IPS DF 4.7 (cell line): Measurements from ENCODE around the gene SFT2D3.

Source experiments
- DNase-seq: peaks from one replicate; pipeline ENCODE4 v3.0.0-alpha.2; 2013; ENCODE audit warnings: low spot score; ENCODE audit errors: extremely low read depth

Gene SFT2D3, protein sequence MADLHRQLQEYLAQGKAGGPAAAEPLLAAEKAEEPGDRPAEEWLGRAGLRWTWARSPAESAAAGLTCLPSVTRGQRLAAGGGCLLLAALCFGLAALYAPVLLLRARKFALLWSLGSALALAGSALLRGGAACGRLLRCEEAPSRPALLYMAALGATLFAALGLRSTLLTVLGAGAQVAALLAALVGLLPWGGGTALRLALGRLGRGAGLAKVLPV

DNA sequence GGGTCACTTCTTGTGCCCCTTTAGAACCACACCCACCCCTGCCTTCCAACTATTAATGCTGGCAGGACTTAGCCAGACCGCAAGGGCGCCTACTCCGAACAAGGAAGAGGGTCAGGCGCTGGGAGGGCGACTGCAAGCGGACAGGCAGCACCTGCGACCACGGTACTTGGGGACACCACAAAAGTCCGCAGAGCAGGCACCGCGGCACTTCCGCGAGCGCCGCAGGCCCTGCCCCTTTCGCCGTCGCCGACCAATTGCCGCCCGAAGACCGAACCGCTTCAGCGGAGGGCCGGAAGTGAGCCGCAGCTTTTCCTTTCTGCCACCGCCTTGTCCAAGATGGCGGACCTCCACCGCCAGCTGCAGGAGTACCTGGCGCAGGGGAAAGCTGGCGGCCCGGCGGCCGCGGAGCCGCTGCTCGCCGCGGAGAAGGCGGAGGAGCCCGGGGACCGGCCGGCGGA lies at the start of gene SFT2D3:
Gene SFT2D3 (plus strand): TSS at position 305 of the 458 bp plus-strand sequence. CDS start 32 bp downstream, at position 337.
- no peak for DNase-seq

DNA sequence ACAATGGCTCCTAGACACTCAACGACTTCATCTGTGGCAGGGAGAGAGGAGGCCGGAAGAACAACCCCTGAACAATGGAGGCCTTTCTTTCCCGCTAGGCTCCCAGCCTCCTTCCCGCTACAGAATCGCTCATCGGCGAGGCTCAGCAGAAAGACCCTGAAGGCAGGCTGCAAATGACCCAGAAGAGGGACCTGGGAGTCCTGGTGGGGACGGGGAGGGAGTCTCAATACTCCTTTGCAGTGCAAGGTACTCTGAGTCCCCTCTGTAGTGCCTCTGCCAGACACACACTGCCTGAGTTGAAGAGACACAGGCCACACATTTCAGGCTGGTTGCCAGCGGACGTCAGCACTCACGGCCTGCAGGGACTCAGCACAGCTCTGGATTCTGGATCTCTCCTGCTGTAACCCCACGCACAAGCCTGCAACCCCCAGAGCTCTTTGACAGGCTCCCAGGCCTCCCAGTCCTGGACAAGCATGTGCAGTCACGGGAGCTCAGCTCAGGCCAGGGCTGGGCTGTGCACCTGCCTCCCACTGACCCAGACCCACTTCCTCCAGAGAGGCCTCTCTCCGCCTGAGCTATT lies 49.2 kb upstream of the SFT2D3 start:
- DNase-seq, result no peak

DNA sequence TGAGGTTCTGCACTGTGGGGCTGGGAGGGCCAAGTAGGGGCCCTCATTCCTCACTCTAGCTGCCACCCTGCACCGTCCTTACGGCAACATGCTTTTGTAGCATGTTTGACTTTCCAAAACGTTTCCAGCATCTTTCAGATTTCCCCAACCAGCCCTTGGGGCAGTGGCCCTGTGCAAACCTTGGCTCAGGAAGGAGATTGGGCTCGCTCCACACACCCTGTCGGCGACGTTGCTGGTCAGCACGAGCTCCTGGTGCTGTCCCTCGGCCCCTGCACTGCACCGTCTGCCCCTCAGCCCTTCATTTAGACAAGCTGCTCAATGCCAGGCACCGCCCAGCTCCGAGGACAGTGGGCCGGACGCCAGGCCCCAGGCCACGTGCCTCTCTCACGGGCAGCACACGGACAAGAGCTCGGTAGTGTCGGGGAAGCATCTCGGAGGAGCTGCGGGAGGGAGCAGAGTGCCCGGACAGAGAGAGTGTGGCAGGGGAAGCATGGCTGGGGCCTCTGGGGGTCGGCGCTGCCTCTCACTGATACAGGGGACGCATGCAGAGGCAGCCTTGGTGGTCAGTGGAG lies 48.4 kb upstream of the SFT2D3 start:
- DNase-seq, result no peak

DNA sequence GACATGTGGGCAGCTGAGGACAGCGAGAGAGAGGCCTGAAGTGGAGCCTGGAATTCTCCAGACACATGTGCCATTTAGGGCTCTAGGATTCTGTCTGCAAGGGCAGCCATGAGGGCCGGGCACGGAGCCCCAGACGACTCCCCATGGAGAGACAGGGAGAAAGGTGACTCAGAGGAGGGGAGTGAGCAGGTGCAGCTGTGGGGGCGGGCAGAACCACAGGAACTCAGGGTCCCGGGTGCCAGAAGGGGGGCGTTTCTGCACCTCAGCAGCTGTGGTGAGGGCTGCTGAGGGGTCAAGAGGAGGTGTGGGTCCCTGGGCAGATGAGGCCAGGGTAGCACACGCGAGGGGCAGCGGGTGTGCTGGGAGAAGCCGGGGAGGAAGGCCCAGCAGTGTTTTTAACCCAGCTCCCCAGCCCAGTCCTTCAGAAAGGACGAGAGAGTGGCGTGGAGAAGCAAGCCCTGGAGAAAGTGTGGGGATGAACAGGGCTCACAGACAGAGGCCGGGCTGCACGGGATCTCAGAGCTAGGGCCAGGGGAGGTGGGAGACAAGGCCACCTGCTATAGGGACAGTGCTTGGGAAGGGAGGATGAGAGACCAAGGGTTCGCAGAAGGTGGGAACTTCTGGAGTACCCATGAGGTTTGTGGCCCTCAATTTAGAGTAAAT lies 47.7 kb upstream of the SFT2D3 start:
- no peak for DNase-seq

DNA sequence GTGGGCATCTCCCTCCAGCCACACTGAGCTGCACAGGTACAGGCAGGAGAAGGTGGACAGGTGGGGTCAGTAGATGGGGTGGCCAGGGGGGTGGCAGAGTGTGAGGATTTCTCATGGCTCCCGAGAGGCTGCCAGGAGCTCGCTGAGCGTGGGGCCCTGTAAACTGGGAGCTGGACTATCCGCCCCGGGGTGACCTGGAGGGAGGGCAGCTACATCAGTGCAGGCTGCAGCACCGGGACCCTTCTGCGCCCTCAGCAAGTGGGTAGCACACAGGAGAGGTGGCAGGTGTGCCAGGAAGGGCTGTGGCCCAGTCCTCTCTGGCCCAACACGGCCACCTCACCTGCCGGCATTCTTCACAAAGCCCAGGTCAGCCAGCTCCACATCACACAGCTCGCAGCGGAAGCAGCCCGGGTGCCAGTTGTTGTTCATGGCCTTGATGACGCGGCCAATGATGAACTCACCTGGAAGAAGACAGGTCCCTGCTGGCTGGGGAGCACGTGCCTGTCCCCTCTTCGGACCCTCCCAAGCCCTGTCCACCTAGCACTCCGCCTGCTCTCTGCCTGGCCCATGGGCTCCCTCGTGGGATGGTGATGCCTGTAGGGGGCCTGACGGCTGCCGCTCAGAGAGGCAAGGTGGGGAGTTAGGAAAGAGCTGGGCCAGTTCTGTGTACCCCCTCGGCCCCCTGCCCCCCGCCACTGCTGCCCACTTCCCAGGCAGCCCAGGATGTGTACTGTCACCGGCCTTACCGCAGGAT lies 47.0 kb upstream of the SFT2D3 start:
- no peak for DNase-seq

DNA sequence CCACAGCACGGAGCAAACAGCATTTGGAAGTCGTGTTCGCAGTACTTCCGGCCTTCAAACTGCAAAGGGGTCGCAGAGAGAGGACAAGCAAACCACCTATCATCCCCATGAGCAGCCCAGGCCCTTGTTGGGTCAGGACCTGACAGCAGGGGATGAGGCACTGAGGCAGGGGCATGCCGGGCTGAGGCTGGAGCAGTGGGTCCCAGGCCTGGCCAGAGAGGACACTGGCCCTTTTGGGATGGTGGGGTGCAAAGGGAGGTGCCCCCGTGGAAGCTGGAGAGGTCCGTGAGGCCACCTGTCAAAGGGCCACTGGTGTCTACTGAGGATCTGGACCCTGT lies 46.5 kb upstream of the SFT2D3 start:
- DNase-seq, result no peak

DNA sequence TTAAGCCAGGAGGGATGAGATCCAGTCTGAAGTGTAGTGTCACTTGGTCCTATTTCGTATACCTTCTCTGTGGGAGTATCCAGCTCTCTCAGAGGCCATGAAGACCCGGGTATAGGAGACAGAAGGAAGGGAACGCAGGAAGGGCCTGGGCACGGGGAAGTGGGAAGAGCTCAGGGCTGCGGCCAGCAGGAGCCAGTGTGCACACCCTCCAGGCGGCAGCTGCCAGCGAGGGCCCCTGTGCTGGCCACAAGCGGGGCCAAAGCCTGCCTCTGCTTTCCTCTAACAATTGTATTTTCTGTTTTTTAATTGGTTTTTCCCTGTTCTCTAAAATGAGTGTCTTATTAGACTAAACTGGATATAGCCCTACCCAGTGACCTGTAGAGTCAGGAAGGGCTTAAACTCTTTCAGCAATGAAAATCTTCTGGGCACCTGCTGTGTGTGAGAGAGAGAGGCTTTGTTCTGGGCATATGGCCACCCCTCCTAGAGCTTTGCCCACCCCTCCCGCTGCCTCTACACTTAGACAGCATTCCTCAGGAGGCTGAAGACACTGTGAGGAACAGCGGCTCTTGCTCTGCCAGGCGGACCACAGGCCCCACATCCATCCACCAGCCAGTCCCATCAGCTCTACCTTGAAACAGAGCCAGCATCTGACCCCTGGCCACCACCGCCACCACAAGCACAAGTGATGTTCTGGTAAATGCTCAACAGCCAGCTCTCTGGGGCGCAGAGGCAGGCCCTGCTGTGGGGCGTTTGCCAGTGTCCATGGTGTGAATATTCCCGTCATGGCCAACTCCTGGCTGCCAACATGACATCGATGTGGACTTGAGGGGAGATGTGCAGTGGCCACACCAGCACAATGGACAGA lies 45.9 kb upstream of the SFT2D3 start:
- no peak for DNase-seq

DNA sequence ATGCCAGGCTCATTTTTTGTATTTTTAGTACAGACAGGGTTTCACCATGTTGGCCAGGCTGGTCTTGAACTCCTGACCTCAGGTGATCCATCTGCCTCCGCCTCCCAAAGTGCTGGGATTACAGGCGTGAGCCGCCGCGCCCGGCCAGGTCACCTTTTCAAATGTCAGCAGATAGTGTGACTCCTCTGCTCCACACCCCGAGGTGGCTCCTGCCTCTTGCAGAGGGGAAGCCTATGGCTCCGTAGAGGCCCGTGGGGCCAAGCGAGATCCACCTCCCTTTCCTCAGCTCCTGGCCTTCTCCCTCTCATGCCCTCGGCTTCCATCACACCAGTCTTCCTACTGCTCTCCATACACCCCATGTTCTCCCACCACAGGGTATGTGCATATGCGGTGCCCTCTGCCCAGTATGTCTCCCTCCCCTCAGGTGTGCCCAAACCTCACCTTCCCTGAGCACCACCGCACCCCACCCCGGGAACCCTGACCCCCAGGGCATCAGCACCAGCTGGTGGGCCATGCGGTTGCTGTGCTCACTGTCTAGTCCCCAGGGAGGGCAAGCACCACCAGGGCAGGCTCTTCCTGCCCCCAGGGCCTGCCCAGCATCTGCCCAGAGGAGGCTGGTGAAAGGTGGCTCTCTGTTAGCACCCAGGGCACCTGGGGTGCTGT lies 44.6 kb upstream of the SFT2D3 start:
- no peak for DNase-seq

DNA sequence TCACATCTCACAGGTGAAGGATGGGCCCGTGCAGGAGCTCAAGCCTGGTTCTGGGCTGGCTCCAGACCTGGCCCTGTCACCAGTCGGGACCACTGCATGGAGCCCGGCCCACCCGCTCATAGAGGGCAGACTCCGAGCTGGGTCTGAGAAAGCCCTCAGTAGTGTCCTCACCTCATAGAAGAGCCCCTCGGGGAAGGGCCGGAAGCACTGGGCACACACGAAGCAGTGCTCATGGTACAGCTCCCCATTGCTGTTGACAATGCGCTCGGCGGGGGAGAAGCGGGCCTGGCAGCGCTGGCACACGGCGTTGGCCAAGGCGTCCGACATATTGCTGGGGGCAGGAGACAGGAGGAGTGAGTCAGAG lies 44.1 kb upstream of the SFT2D3 start:
- DNase-seq, result no peak

DNA sequence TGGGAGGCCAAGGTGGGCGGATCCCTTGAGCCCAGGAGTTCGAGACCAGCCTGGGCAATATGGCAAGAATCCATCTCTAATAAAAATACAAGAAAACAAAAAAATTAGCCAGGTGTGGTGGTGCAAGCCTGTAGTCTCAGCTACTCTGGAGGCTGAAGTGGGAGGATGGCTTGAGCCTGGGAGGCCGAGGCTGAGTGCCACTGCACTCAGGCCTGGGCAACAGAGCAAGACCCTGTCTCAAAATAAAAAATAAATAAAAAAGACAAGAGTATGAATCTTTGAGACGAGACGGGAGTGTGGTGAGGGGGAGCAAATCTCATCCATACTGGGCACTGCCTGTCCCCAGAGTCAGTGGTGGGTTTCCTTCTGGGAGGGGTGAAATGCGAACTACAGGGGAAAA lies 43.2 kb upstream of the SFT2D3 start:
- no peak for DNase-seq

DNA sequence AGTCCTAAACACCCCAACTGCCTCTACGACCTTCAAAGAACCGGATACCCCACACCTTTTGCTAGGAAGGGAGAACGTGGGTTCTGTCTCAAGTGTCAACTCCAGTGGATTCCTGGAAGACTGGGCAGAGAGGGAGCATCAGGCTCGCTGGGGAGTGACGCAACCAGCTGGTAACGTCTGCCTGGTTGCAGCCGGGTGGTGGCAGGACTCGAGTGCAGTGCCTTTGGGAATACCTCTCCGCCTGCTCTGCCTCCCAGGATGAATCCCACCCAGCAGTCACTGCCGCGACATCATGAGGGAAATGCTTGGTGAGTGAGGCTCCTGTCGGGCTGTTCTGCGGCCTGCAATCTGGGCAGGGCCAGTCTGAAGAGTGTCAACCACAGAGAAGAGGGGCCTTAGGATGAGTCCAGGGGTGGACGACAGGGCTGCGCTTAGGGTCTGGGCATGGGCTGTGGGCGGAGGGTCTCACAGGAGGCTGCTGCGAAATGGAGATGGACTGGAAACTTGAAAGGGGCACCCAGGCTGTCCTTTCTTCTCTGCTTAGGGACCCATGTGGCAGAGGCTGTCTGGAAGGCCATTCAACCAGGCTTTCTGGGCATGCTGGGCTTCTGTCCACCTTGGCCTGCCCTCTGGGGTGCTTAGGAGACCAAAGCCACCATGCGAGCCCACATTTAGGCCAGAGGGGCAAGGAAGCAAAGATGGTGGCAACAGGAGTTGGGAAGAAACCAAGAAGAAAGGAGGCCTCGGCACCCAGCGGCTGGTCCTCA lies 42.5 kb upstream of the SFT2D3 start:
- DNase-seq, result no peak

DNA sequence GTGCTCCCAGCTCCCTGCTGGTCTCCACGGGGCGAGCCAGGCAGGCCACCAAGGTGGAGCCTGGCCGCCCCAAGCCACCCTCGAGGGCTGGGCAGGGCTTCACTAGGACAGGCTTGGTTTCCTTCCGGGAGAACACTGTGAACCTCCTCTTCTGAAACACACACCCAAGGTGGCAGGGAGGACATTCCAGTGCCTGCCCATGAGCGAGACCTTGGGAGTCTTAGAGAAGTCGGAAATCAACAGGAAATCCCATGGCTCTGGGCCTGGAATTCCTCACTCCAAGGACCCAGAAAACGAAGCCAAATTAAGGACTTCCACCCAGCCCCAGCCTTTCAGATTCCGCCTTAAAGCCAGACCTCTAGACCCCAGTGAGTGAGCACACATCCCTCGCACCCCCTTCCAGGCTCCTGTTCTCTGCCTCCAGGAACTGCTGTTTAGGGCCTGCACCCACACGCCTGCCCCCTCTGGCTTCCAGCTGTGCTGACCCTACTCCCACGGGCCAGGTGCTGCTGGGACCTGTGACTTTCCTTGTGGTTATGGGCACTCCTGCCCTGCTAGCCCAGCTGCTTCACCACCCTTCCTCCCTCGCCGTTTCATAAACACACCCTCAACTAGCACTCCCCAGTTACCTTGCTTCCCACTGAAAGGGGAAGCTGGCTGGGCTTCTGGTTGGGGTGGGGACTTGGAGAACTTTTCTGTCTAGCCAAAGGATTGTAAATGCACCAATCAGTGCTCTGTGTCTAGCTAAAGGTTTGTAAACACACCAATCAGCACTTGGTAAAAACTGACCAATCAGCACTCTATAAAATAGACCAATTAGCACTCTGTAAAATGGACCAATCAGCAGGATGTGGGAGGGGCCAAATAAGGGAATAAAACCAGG lies 41.6 kb upstream of the SFT2D3 start:
- no peak for DNase-seq

DNA sequence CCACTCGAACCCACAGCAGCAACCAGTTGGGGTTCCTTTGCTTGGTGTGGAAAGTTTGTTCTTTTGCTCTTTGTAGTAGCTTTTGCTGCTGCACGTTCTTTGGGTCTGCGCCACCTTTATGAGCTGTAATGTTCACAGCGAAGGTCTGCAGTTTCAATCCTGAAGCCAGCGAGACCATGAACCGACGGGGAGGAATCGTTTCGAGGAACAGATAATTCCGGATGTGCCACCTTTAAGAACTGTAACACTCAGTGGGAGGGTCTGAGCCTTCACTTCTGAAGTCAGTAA lies 41.1 kb upstream of the SFT2D3 start:
- no peak for DNase-seq

DNA sequence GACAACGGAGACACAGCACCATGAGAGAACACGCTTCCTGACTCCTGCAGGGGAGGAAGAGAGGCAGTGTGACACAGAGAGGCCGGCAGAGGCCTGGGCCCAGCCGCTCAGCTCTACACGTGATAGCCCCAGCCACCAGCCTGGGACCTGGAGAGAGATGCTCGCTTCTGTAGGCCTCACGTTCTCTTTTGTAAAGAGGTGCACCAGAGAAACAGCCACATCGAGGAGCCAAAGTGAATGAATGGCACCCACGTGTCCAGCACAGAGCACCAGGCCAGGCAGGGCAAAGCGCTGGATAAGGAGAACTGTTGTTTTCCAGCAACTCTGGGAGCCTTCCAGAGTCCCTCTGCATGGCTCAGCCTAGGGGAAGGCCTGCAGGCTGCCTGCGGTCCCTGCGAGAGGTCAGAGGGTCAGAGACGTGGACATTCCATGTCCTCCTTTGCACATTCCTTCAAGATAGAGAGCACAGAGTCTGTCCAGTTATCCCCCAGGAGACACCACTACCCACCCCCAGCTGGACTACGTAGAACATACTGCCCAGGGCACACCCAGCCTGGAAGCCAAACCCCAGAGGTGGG lies 40.1 kb upstream of the SFT2D3 start:
- DNase-seq, result no peak

DNA sequence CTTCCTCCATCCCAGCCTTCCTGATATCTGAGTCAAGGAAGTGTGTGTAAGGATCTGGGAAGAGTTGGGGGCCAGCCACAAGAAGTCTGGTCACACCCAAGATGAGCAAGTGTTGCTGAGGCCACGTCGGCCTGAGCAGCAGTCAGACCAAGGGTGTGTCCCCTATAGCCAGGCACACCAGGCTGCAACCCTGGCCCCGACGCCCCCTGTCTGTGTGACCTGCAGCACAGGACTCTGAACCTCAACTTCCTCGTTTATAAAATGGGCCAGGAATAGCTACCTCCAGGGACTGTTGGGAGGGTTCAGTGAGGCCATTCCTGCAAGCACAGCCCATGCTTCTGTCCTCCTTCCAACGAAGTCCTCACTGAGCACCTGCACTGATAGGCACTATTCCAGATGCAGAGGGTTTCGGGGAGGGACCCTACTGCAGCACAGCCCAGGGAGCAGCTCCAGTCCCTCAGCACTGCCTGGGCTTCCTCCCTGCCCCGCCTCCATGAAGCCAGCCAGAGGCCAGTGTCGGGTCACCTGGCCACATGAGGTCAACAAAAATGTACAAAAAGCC lies 39.3 kb upstream of the SFT2D3 start:
- DNase-seq, result no peak

DNA sequence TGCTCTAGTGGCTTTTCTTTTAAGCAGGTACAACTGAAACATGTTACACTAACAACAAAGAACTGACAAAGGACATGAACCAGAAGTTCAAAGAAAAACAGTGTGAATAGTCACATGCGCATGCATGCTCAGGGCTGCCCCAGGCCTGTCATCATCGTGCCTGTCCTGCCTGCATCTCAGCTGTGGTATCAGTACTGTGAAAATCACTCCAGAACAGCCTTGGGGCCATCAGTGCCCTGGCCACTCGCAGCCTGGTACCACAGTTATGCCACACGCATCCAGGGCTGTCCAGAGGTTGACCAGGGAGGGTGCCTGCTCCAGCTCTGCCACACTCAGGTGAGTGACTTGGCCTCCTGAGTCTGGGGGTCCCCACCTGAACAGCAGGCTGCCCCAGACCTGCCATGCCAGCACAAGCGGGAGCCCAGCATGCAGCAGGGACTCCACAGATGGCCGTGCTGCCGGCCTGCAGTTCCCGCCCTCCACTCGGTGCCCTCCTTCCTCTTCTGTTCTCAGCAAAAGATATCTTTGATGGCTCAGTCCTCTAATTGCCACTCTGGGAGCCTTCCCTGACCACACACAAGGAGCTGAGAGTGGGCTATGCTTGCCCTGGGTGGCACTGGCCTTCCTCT lies 38.2 kb upstream of the SFT2D3 start:
- no peak for DNase-seq

DNA sequence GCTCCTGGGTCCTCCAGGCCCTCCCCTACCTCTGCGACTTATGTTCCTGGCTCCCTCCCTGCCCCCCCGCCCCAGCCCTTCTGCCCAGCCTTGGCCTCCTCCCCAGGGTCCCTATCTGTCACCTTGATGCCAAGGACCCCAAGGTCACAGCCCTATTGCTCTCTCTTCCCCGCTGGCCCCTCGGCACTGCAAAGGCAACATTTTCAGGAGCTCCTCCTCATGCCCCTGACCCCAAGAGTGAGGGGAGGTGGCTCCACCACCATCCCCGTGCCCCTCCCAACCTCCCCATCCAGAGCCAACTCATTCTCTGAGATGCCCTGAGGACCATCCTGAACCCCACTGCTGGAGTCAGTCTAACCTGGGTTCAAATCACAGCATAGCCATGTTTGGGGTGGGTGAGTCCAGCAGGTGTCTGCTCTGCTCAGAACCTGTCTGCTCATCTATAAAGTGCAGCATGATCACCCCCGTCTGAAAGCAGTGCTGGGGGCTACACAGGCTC lies 37.7 kb upstream of the SFT2D3 start:
- DNase-seq, result no peak
